ENCODE results near the gene MYOT. TPM values are rescaled to one million over a fixed set of nuclear protein-coding genes. Genes with fewer than 3 reads are reported as not detected.

The MYOT gene
- total RNA-seq, 1 experiment from 2014 or later = not detected

DNA sequence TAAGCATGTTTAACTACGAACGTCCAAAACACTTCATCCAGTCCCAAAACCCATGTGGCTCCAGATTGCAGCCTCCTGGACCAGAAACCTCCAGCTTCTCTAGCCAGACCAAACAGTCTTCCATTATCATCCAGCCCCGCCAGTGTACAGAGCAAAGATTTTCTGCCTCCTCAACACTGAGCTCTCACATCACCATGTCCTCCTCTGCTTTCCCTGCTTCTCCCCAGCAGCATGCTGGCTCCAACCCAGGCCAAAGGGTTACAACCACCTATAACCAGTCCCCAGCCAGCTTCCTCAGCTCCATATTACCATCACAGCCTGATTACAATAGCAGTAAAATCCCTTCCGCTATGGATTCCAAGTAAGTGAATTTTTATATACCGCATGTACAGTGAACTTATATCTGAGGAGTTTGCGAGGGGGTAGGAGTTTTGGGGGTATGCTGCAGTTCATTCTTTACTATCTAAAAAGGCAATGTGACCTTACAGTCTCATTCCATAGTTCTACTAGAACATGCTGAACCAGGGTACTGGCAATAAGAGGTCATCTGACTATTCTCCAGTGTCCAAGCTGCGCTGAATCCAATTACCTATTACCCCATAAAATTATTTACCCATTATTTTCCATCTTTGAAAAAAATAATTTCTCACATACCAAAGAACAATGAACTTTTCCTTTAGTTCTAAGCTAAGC lies 3.1 kb downstream of the MYOT start:
- ChIA-PET CTCF (no interaction called here), POLR2A (ENCODE audit: low non-redundant PET) (no interaction called here)
- DNase-seq (ENCODE audit: low spot score) = no peak

DNA sequence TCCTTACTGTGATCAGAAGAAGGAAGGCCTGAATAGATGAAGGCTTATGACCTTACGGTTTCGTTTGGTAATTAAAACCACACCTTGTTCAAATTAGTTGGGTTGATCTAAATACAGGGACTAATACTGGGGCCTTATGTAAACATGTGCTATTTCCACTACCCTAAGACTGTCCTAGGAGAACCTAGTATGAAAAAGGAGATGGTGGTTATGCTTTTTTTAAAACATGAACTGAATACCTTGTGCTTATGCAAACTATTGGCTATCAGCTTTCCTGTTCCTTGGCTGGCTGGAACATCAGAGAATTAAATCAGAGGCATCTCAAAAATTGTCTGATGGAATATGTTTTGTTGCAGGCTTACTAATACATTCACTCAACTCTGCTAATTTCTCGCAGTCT lies 3.9 kb downstream of the MYOT start:
- TF ChIP-seq, protein P1, sequence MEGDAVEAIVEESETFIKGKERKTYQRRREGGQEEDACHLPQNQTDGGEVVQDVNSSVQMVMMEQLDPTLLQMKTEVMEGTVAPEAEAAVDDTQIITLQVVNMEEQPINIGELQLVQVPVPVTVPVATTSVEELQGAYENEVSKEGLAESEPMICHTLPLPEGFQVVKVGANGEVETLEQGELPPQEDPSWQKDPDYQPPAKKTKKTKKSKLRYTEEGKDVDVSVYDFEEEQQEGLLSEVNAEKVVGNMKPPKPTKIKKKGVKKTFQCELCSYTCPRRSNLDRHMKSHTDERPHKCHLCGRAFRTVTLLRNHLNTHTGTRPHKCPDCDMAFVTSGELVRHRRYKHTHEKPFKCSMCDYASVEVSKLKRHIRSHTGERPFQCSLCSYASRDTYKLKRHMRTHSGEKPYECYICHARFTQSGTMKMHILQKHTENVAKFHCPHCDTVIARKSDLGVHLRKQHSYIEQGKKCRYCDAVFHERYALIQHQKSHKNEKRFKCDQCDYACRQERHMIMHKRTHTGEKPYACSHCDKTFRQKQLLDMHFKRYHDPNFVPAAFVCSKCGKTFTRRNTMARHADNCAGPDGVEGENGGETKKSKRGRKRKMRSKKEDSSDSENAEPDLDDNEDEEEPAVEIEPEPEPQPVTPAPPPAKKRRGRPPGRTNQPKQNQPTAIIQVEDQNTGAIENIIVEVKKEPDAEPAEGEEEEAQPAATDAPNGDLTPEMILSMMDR (conservative IDR thresholded peaks at IDR 0.05; ENCODE audit: low read depth, low read length) = no peak
- TF ChIP-seq EZH2 (IDR thresholded peaks at IDR 0.05; ENCODE audit: borderline replicate concordance, low read depth, low read length, poor library complexity, severe bottlenecking) = no peak
- CTCF ChIA-PET = no interaction called here

More for the DNA sequence above, 3.1 kb downstream of the MYOT start:
- peaks cover 11% of the 10 kb centered on the region for H3K27me3 ChIP-seq (replicated peaks; ENCODE audit: insufficient read depth, low read depth, low read length, poor library complexity)
- no TSS peak for BruUV-seq (replicated peaks)
- H3K4me3 ChIP-seq (ENCODE audit: low read depth, low read length, poor library complexity, severe bottlenecking) = no peak overlapping the region
- no peak overlapping the region for H3K27ac ChIP-seq (ENCODE audit: low read depth, low read length, poor library complexity, severe bottlenecking)
- no peak for TF ChIP-seq EZH2 (IDR thresholded peaks at IDR 0.05; ENCODE audit: borderline replicate concordance, low read depth, low read length, poor library complexity, severe bottlenecking)
- TF ChIP-seq, protein P1 (conservative IDR thresholded peaks at IDR 0.05; ENCODE audit: low read depth, low read length) = no peak
- H3K36me3 ChIP-seq (ENCODE audit: insufficient read depth, low read length, poor library complexity, severe bottlenecking) = no peaks in the 10 kb centered on the region
- no peaks in the 10 kb centered on the region for H3K9me3 ChIP-seq (ENCODE audit: low read depth, low read length, poor library complexity, severe bottlenecking)
- no peaks in the 10 kb centered on the region for H3K4me1 ChIP-seq (ENCODE audit: insufficient read depth, low read length, poor library complexity, severe bottlenecking)
- intact Hi-C loops (cut with micrococcal nuclease; ENCODE audit: unreplicated experiment) = no loop called here

DNA sequence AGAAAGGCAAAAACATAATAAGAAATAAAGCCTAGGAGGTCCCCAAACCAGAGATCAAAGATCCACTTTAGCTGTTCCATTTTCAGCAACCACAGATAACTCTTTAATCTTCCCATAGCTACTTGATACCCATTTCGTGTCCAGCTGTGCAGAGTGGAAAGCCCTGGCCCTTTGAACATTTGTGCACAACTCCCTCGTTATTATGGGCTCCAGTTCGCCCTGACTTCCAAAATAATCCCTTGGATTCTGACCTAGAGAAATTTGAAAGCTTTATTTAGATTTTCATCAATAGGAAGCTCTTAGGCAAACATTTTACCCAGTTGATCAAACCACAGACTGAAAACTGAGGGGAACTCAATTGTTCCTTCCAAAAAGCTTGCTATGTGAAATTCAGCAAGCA lies 4.8 kb downstream of the MYOT start:
- Histone ChIP-seq H3K27ac (ENCODE audit: low read depth, low read length, poor library complexity, severe bottlenecking) (no peak overlapping the region), H3K4me3 (ENCODE audit: low read depth, low read length, poor library complexity, severe bottlenecking) (no peak overlapping the region), H3K9me3 (ENCODE audit: low read depth, low read length, poor library complexity, severe bottlenecking) (no peaks in the 10 kb centered on the region), H3K27me3 (replicated peaks; ENCODE audit: insufficient read depth, low read depth, low read length, poor library complexity) (peaks cover 11% of the 10 kb centered on the region), H3K4me1 (ENCODE audit: insufficient read depth, low read length, poor library complexity, severe bottlenecking) (no peaks in the 10 kb centered on the region), H3K36me3 (ENCODE audit: insufficient read depth, low read length, poor library complexity, severe bottlenecking) (no peaks in the 10 kb centered on the region)
- ChIA-PET POLR2A (ENCODE audit: low non-redundant PET) (interaction anchor here (0.6 kb wide), 1 partner anchor 38 kb away, joined by 3 read pairs; no protein-coding TSS in a partner anchor), CTCF (no interaction called here)
- no TSS peak for BruUV-seq (replicated peaks)
- no peak for TF ChIP-seq EZH2 (IDR thresholded peaks at IDR 0.05; ENCODE audit: borderline replicate concordance, low read depth, low read length, poor library complexity, severe bottlenecking)
- TF ChIP-seq, protein P1 (conservative IDR thresholded peaks at IDR 0.05; ENCODE audit: low read depth, low read length) = no peak
- intact Hi-C loops (cut with micrococcal nuclease; ENCODE audit: unreplicated experiment) = no loop called here
- DNase-seq (ENCODE audit: low spot score) = no peak

More for the DNA sequence above, 3.9 kb downstream of the MYOT start:
- POLR2A ChIA-PET (ENCODE audit: low non-redundant PET) = no interaction called here
- Histone ChIP-seq H3K4me3 (ENCODE audit: low read depth, low read length, poor library complexity, severe bottlenecking) (no peak overlapping the region), H3K9me3 (ENCODE audit: low read depth, low read length, poor library complexity, severe bottlenecking) (no peaks in the 10 kb centered on the region), H3K4me1 (ENCODE audit: insufficient read depth, low read length, poor library complexity, severe bottlenecking) (no peaks in the 10 kb centered on the region), H3K36me3 (ENCODE audit: insufficient read depth, low read length, poor library complexity, severe bottlenecking) (no peaks in the 10 kb centered on the region), H3K27me3 (replicated peaks; ENCODE audit: insufficient read depth, low read depth, low read length, poor library complexity) (peaks cover 11% of the 10 kb centered on the region), H3K27ac (ENCODE audit: low read depth, low read length, poor library complexity, severe bottlenecking) (no peak overlapping the region)
- no TSS peak for BruUV-seq (replicated peaks)
- intact Hi-C loops (cut with micrococcal nuclease; ENCODE audit: unreplicated experiment) = no loop called here
- DNase-seq (ENCODE audit: low spot score) = no peak
